ENCODE data around the gene PSAT1.

The PSAT1 gene

GRCh38 chr9:78365748-78366697, 69.1 kb downstream of the PSAT1 start:
- DNase-seq (ENCODE audit: low spot score), result no peak

GRCh38 chr9:78366827-78367226, 69.9 kb downstream of the PSAT1 start:
- DNase-seq (ENCODE audit: low spot score), result no peak

- DNase-seq (ENCODE audit: low spot score), result no peak
Measured at GRCh38 chr9:78368236-78368635, 71.3 kb downstream of the PSAT1 start.

- peak; percentile 43 for DNase-seq (ENCODE audit: low spot score)
Measured at GRCh38 chr9:78369639-78370219, 72.8 kb downstream of the PSAT1 start.

GRCh38 chr9:78370991-78371390, 74.1 kb downstream of the PSAT1 start:
- no peak for DNase-seq (ENCODE audit: low spot score)

- no peak for DNase-seq (ENCODE audit: low spot score)
Measured at GRCh38 chr9:78371981-78372380, 75.1 kb downstream of the PSAT1 start.

All from CD4-positive, alpha-beta T cell treated with Interleukin-2 at 100 ng/mL for 4 hours (primary cell).